Erythroblast (primary cell): ENCODE results near the gene BCL2A1.

Source experiments
- GATA1 ChIP-seq: IDR thresholded peaks from 2 replicates; pipeline ENCODE4 v1.6.1; 2011; ENCODE audit warnings: low read depth, mild to moderate bottlenecking, control low read depth, low read length, moderate library complexity
- POLR2A ChIP-seq: IDR thresholded peaks from 2 replicates; pipeline ENCODE4 v1.6.1; 2011; ENCODE audit warnings: mild to moderate bottlenecking, low read length

DNA sequence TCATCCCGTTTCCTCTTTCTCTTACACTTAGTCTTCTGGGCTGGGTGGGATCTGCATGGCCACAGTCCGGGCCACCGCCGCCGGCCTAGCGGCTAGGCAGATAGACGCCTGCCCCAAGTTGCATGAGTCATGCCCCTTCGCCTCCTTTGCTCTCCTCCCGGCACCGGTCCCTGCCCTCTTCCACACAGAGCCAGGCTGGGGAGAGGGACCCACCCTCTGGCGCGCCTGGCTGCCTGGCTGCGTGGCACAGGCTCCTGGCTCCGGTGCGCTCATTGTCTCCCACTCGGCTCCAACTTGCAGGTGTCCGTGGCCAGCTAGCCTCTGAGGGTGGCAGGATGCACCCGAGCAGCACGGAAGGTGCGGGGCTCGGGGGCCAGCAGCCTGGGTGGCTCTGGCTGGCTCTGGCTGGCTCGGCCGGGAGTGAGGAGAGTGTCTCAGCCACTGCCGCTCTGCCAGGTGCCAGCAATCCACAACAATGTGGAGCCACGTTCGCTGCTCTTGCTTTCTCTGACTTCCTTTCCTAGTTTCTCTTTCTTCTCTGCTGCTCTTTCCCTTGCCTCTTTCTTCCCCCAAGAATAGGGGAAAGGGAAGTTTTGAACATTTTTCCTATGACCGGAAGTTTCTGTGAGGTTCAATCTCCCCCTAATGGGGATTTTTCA lies 51.8 kb downstream of the BCL2A1 start:
- TF ChIP-seq POLR2A (no peak), GATA1 (no peak)
